ENCODE results near the gene RNU6-9. TPM values are rescaled to one million over a fixed set of nuclear protein-coding genes. Genes with fewer than 3 reads are reported as not detected.

RNU6-9 gene
- polyA plus RNA-seq, 3 donors = not detected

GRCh38 chr19:940591-941291, 47.5 kb downstream of the RNU6-9 start:
- DNase-seq (ENCODE audit: extremely low read depth in 1 of 11, low read depth in 9 of 11, low spot score in 4 of 11) = no peak

DNA sequence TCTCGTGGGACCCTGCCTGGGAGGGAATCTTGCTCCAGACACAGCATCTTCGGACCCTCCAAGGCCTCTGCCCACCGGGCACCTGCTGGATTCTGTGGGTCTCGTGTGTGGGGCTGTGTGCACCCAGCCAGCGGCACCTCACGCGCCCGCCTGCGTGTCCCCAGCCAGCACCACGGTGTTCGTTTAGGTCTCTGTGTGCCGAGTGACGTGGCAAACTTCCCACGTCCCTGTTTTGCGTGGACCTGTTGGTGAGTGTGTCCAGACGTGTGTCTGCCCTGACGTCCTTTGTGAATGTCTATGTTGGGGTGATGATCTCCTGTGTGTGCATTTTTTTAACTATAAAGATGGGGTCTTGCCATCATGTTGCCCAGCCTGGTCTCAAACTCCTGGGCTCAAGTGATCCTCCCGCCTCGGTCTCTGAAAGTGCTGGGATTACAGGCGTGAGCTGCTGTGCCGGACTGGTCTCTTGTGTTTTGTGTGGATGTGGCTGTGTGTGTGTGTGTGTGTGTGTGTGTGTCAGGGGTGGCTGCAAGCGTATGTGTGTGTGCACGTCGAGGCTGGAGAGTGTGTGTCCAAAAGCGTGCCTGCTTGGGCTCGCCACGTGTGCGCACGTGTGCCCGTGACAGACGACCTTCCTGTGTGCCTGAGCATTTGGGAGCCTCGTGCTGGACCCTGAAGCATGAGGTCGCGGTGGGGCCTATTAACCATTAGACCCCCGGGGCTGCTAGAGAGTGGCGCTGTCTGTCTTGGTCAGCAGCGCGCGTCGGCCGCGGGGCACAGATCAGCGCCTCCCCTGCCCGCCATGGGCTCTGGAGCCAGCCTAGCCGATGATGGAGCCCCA, 48.2 kb downstream of the RNU6-9 start:
- no peak for DNase-seq (ENCODE audit: extremely low read depth in 1 of 11, low read depth in 9 of 11, low spot score in 4 of 11)

DNA sequence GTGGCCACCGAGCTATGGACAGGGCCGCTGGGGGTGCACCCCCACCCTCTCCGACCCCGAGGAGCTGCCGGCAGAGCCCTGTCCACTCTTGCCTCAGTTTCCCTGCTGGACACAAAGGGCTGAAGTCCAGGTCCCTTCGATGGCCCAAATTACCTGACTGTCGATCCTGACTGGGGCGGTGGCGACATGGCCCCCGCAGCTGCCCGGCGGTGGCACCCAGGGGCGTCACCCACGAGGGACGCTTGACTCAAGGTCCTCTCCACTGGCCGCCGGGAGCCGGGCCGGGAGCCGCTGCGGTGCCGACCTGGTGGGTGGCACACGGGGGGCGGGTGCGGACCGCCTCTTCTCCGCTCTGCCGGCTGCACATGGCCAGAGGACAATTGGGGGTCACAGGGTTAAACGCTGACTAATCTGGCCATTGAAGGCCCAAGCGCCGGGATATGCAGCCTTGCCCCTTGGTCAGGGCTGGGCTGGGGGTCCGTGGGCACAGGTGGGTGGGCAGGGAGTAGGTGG, 48.9 kb downstream of the RNU6-9 start:
- no peak for DNase-seq (ENCODE audit: extremely low read depth in 1 of 11, low read depth in 9 of 11, low spot score in 4 of 11)

Other genes starting within 250 kb of the RNU6-9 start
- gene RNF126, start 230.3 kb upstream of the RNU6-9 start, polyA plus RNA-seq (ENCODE audit: insufficient read length in 3 of 3) = 10 to 100 TPM; 21.1 to 36.8 (median 35.7) TPM
- 10 to 100 TPM; 14.8 to 26.8 (median 20.7) TPM for gene FSTL3, start 217.1 kb upstream of the RNU6-9 start, polyA plus RNA-seq (ENCODE audit: insufficient read length in 3 of 3)
- gene PRSS57, start 198.0 kb upstream of the RNU6-9 start, polyA plus RNA-seq (ENCODE audit: insufficient read length in 3 of 3) = under 1 TPM; 0.13 to 0.20 (median 0.19) TPM
- 100 to 1,000 TPM in 2 of 3 donors, 10 to 100 TPM in 1; 69.0 to 111 (median 105) TPM for gene PALM, start 184.5 kb upstream of the RNU6-9 start, polyA plus RNA-seq (ENCODE audit: insufficient read length in 3 of 3)
- 10 to 100 TPM in 1 of 3 donors, 1 to 10 TPM in 2; 4.4 to 14.4 (median 5.8) TPM for gene MISP, start 142.4 kb upstream of the RNU6-9 start, polyA plus RNA-seq (ENCODE audit: insufficient read length in 3 of 3)
- gene PTBP1, start 96.0 kb upstream of the RNU6-9 start, polyA plus RNA-seq (ENCODE audit: insufficient read length in 3 of 3) = 100 to 1,000 TPM; 349 to 460 (median 382) TPM
- gene PLPPR3, start 71.5 kb upstream of the RNU6-9 start, polyA plus RNA-seq (ENCODE audit: insufficient read length in 3 of 3) = 10 to 100 TPM in 2 of 3 donors, 1 to 10 TPM in 1; 8.2 to 19.3 (median 15.8) TPM
- 1 to 10 TPM; 1.4 to 1.9 (median 1.9) TPM for gene AZU1, start 65.6 kb upstream of the RNU6-9 start, polyA plus RNA-seq (ENCODE audit: insufficient read length in 3 of 3)
- gene PRTN3, start 52.5 kb upstream of the RNU6-9 start, polyA plus RNA-seq (ENCODE audit: insufficient read length in 3 of 3) = 1 to 10 TPM in 2 of 3 donors, under 1 TPM in 1; 0.81 to 2.4 (median 1.6) TPM
- gene ELANE, start 41.2 kb upstream of the RNU6-9 start, polyA plus RNA-seq (ENCODE audit: insufficient read length in 3 of 3) = under 1 TPM; 0.33 to 0.98 (median 0.34) TPM
- 1 to 10 TPM; 1.9 to 4.9 (median 3.9) TPM for gene CFD, start 33.8 kb upstream of the RNU6-9 start, polyA plus RNA-seq (ENCODE audit: insufficient read length in 3 of 3)
- gene MED16, start 297 bp upstream of the RNU6-9 start, polyA plus RNA-seq (ENCODE audit: insufficient read length in 3 of 3) = 10 to 100 TPM; 40.3 to 68.6 (median 58.3) TPM
- 10 to 100 TPM; 33.7 to 55.0 (median 49.0) TPM for gene R3HDM4, start 19.7 kb downstream of the RNU6-9 start, polyA plus RNA-seq (ENCODE audit: insufficient read length in 3 of 3)
- gene KISS1R, start 23.8 kb downstream of the RNU6-9 start, polyA plus RNA-seq (ENCODE audit: insufficient read length in 3 of 3) = 1 to 10 TPM in 2 of 3 donors, under 1 TPM in 1; 0.34 to 1.2 (median 1.1) TPM
- 10 to 100 TPM; 19.9 to 37.0 (median 28.3) TPM for gene ARID3A, start 32.6 kb downstream of the RNU6-9 start, polyA plus RNA-seq (ENCODE audit: insufficient read length in 3 of 3)
- gene WDR18, start 90.9 kb downstream of the RNU6-9 start, polyA plus RNA-seq (ENCODE audit: insufficient read length in 3 of 3) = 10 to 100 TPM; 30.6 to 72.6 (median 54.1) TPM
- 1 to 10 TPM in 2 of 3 donors, under 1 TPM in 1; 0.37 to 2.0 (median 1.2) TPM for gene GRIN3B, start 106.9 kb downstream of the RNU6-9 start, polyA plus RNA-seq (ENCODE audit: insufficient read length in 3 of 3)
- 100 to 1,000 TPM in 2 of 3 donors, 10 to 100 TPM in 1; 92.3 to 145 (median 126) TPM for gene TMEM259, start 127.6 kb downstream of the RNU6-9 start, polyA plus RNA-seq (ENCODE audit: insufficient read length in 3 of 3)
- not detected for gene RNU6-2, start 128.0 kb downstream of the RNU6-9 start, polyA plus RNA-seq (ENCODE audit: insufficient read length in 3 of 3)
- 100 to 1,000 TPM; 163 to 196 (median 180) TPM for gene CNN2, start 133.1 kb downstream of the RNU6-9 start, polyA plus RNA-seq (ENCODE audit: insufficient read length in 3 of 3)
- gene ABCA7, start 146.6 kb downstream of the RNU6-9 start, polyA plus RNA-seq (ENCODE audit: insufficient read length in 3 of 3) = 10 to 100 TPM in 1 of 3 donors, 1 to 10 TPM in 2; 7.2 to 10.1 (median 8.2) TPM
- 10 to 100 TPM in 2 of 3 donors, 1 to 10 TPM in 1; 8.5 to 15.7 (median 15.4) TPM for gene ARHGAP45, start 173.7 kb downstream of the RNU6-9 start, polyA plus RNA-seq (ENCODE audit: insufficient read length in 3 of 3)
- 100 to 1,000 TPM; 120 to 167 (median 144) TPM for gene POLR2E, start 201.9 kb downstream of the RNU6-9 start, polyA plus RNA-seq (ENCODE audit: insufficient read length in 3 of 3)
- 100 to 1,000 TPM; 237 to 269 (median 243) TPM for gene GPX4, start 210.5 kb downstream of the RNU6-9 start, polyA plus RNA-seq (ENCODE audit: insufficient read length in 3 of 3)

All from renal cortex interstitium (tissue), 11 donors.